HG03558 (cell line): ENCODE results near the gene TDRD9.
"Not testable (repeated sequence)": the region's sequence is repeated elsewhere in the genome, so short reads cannot be mapped to it uniquely, and the experiment has no call there.

ENCODE experiments used
- ATAC-seq: cut with Tn5 transposase; IDR thresholded peaks from one replicate; pipeline ENCODE4 v1.9.1; 2021; ENCODE audit warnings: moderate number of reproducible peaks; ENCODE audit not compliant: unreplicated experiment; ENCODE audit errors: extremely low read depth

Gene TDRD9

GRCh38 chr14:103973354-103973753, 45.1 kb downstream of the TDRD9 start:
- no peak for ATAC-seq

- ATAC-seq, result no peak
These were observed 46.3 kb downstream of the TDRD9 start for GRCh38 chr14:103974575-103974974.

GRCh38 chr14:103980623-103981238, 52.5 kb downstream of the TDRD9 start:
- ATAC-seq, result not testable (repeated sequence)

- no peak for ATAC-seq
These were observed 55.9 kb downstream of the TDRD9 start for GRCh38 chr14:103984196-103984595.

GRCh38 chr14:103989034-103989433, 60.8 kb downstream of the TDRD9 start:
- no peak for ATAC-seq

- no peak for ATAC-seq
These were observed 61.7 kb downstream of the TDRD9 start for GRCh38 chr14:103989964-103990363.

GRCh38 chr14:103994535-103995184, 66.4 kb downstream of the TDRD9 start:
- ATAC-seq, result no peak

- ATAC-seq, result no peak
These were observed 67.6 kb downstream of the TDRD9 start for GRCh38 chr14:103995876-103996275.

GRCh38 chr14:103997391-103997790, 69.1 kb downstream of the TDRD9 start:
- ATAC-seq, result no peak

- no peak for ATAC-seq
These were observed 69.8 kb downstream of the TDRD9 start for GRCh38 chr14:103998027-103998426.

- ATAC-seq, result no peak
These were observed 71.7 kb downstream of the TDRD9 start for GRCh38 chr14:103999795-104000440.

GRCh38 chr14:104001003-104001402, 72.7 kb downstream of the TDRD9 start:
- no peak for ATAC-seq

- ATAC-seq, result no peak
These were observed 75.4 kb downstream of the TDRD9 start for GRCh38 chr14:104003616-104004015.

- ATAC-seq, result no peak
These were observed 76.6 kb downstream of the TDRD9 start for GRCh38 chr14:104004849-104005248.

GRCh38 chr14:104005489-104005888, 77.2 kb downstream of the TDRD9 start:
- no peak for ATAC-seq

- ATAC-seq, result no peak
These were observed 78.9 kb downstream of the TDRD9 start for GRCh38 chr14:104007121-104007520.

- no peak for ATAC-seq
These were observed 81.0 kb downstream of the TDRD9 start for GRCh38 chr14:104009297-104009696.

GRCh38 chr14:104011824-104012517, 83.7 kb downstream of the TDRD9 start:
- no peak for ATAC-seq

GRCh38 chr14:104014764-104015163, 86.5 kb downstream of the TDRD9 start:
- ATAC-seq, result no peak

- ATAC-seq, result no peak
These were observed 88.8 kb downstream of the TDRD9 start for GRCh38 chr14:104016873-104017650.
